ENCODE results near the gene USP32.
"Not testable (repeated sequence)": the region's sequence is repeated elsewhere in the genome, so short reads cannot be mapped to it uniquely, and the experiment has no call there.

USP32 gene

GRCh38 chr17:60369727-60370126 lies 22.2 kb downstream of the USP32 start:
- DNase-seq: no peak

GRCh38 chr17:60363700-60364405 lies 28.1 kb downstream of the USP32 start:
- DNase-seq: no peak

GRCh38 chr17:60362329-60362728 lies 29.6 kb downstream of the USP32 start:
- no peak for DNase-seq

GRCh38 chr17:60361889-60362288 lies 30.0 kb downstream of the USP32 start:
- peak; percentile 92 for DNase-seq

- no peak for DNase-seq
These were observed 32.5 kb downstream of the USP32 start for GRCh38 chr17:60359415-60359814.

GRCh38 chr17:60358606-60359225 lies 33.2 kb downstream of the USP32 start:
- no peak for DNase-seq

GRCh38 chr17:60356940-60357339 lies 35.0 kb downstream of the USP32 start:
- no peak for DNase-seq

GRCh38 chr17:60355663-60356594 lies 36.0 kb downstream of the USP32 start:
- DNase-seq: peak; percentile 53

GRCh38 chr17:60354223-60354622 lies 37.7 kb downstream of the USP32 start:
- no peak for DNase-seq

- DNase-seq: no peak
These were observed 38.2 kb downstream of the USP32 start for GRCh38 chr17:60353773-60354172.

GRCh38 chr17:60352569-60352968 lies 39.4 kb downstream of the USP32 start:
- DNase-seq: no peak

- no peak for DNase-seq
These were observed 39.9 kb downstream of the USP32 start for GRCh38 chr17:60352071-60352470.

GRCh38 chr17:60351012-60351695 lies 40.8 kb downstream of the USP32 start:
- DNase-seq: no peak

- no peak for DNase-seq
These were observed 43.3 kb downstream of the USP32 start for GRCh38 chr17:60348616-60349015.

GRCh38 chr17:60345233-60345632 lies 46.7 kb downstream of the USP32 start:
- DNase-seq: no peak

- DNase-seq: not testable (repeated sequence)
These were observed 49.4 kb downstream of the USP32 start for GRCh38 chr17:60342492-60342891.

- DNase-seq: no peak
These were observed 56.6 kb downstream of the USP32 start for GRCh38 chr17:60335289-60335688.

- no peak for DNase-seq
These were observed 58.3 kb downstream of the USP32 start for GRCh38 chr17:60333628-60334031.

GRCh38 chr17:60333072-60333471 lies 58.9 kb downstream of the USP32 start:
- not testable (repeated sequence) for DNase-seq

GRCh38 chr17:60332574-60332973 lies 59.4 kb downstream of the USP32 start:
- no peak for DNase-seq

- DNase-seq: no peak
These were observed 61.2 kb downstream of the USP32 start for GRCh38 chr17:60330731-60331130.

GRCh38 chr17:60328679-60329078 lies 63.3 kb downstream of the USP32 start:
- DNase-seq: no peak

GRCh38 chr17:60327901-60328273 lies 64.0 kb downstream of the USP32 start:
- DNase-seq: no peak
